Parathyroid adenoma (tissue), 2 donors: Measurements from ENCODE around the gene PI16.

Source experiments
- H2AFZ ChIP-seq: fragments of 300-600 bp; sonication (generic); one replicate; pipeline ENCODE4 v1.7.0; 2017; ENCODE audit warnings: antibody characterized with exemption, mild to moderate bottlenecking
- H3K27ac ChIP-seq: fragments of 300-600 bp; sonication (generic); one replicate; pipeline ENCODE4 v1.7.0; 2017
- H3K27me3 ChIP-seq: fragments of 300-600 bp; sonication (generic); one replicate; pipeline ENCODE4 v1.7.0; 2017; ENCODE audit warnings: low read length; ENCODE audit not compliant: control insufficient read depth, insufficient read depth
- H3K36me3 ChIP-seq: fragments of 300-600 bp; sonication (generic); one replicate; pipeline ENCODE4 v1.7.0; 2017; ENCODE audit warnings: low read length; ENCODE audit not compliant: control insufficient read depth, insufficient read depth
- H3K4me1 ChIP-seq: fragments of 300-600 bp; sonication (generic); one replicate; pipeline ENCODE4 v1.7.0; 2017; ENCODE audit warnings: control low read depth
- H3K4me2 ChIP-seq: fragments of 300-600 bp; sonication (generic); one replicate; pipeline ENCODE4 v1.7.0; 2017; ENCODE audit warnings: low read length
- H3K4me3 ChIP-seq: fragments of 300-600 bp; sonication (generic); one replicate; pipeline ENCODE4 v1.7.0; 2017; ENCODE audit warnings: low read depth, low read length
- H3K79me2 ChIP-seq: fragments of 300-600 bp; sonication (generic); one replicate; pipeline ENCODE4 v1.7.0; 2017; ENCODE audit warnings: control low read depth
- H3K9ac ChIP-seq: fragments of 300-600 bp; sonication (generic); one replicate; pipeline ENCODE4 v1.7.0; 2017; ENCODE audit warnings: mild to moderate bottlenecking
- H3K9me3 ChIP-seq: fragments of 300-600 bp; sonication (generic); one replicate; pipeline ENCODE4 v1.7.0; 2017; ENCODE audit warnings: low read length; ENCODE audit not compliant: control insufficient read depth
- TF ChIP-seq, protein P1 (sequence below): fragments of 300-600 bp; sonication (generic); IDR thresholded peaks from one replicate; pipeline ENCODE4 v1.7.0; 2017; ENCODE audit warnings: antibody characterized with exemption, mild to moderate bottlenecking
- donor health status: primary hyperparathyroidism.

The PI16 gene

GRCh38 chr6:37006793-37007339 lies 52.3 kb downstream of the PI16 start:
- Histone ChIP-seq H3K27ac (no peak overlapping the region), H3K4me3 (no peak overlapping the region), H2AFZ (no peak overlapping the region), H3K4me1 (peaks cover 10% of the 10 kb centered on the region), H3K27me3 (no peaks in the 10 kb centered on the region), H3K79me2 (no peaks in the 10 kb centered on the region), H3K4me2 (no peak overlapping the region), H3K9me3 (no peaks in the 10 kb centered on the region), H3K36me3 (no peaks in the 10 kb centered on the region), H3K9ac (no peak overlapping the region)
- TF ChIP-seq, protein P1, sequence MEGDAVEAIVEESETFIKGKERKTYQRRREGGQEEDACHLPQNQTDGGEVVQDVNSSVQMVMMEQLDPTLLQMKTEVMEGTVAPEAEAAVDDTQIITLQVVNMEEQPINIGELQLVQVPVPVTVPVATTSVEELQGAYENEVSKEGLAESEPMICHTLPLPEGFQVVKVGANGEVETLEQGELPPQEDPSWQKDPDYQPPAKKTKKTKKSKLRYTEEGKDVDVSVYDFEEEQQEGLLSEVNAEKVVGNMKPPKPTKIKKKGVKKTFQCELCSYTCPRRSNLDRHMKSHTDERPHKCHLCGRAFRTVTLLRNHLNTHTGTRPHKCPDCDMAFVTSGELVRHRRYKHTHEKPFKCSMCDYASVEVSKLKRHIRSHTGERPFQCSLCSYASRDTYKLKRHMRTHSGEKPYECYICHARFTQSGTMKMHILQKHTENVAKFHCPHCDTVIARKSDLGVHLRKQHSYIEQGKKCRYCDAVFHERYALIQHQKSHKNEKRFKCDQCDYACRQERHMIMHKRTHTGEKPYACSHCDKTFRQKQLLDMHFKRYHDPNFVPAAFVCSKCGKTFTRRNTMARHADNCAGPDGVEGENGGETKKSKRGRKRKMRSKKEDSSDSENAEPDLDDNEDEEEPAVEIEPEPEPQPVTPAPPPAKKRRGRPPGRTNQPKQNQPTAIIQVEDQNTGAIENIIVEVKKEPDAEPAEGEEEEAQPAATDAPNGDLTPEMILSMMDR = no peak

- H3K36me3 ChIP-seq = no peaks in the 10 kb centered on the region
- H3K27ac ChIP-seq = no peak overlapping the region
- H3K27me3 ChIP-seq = no peaks in the 10 kb centered on the region
- no peak overlapping the region for H3K4me3 ChIP-seq
- peaks cover 10% of the 10 kb centered on the region for H3K4me1 ChIP-seq
- no peak overlapping the region for H3K4me2 ChIP-seq
- TF ChIP-seq, protein P1 = no peak
- H2AFZ ChIP-seq = no peak overlapping the region
- H3K9ac ChIP-seq = no peak overlapping the region
- H3K79me2 ChIP-seq = no peaks in the 10 kb centered on the region
- no peaks in the 10 kb centered on the region for H3K9me3 ChIP-seq
Measured at GRCh38 chr6:37007340-37008043, 53.0 kb downstream of the PI16 start.

DNA sequence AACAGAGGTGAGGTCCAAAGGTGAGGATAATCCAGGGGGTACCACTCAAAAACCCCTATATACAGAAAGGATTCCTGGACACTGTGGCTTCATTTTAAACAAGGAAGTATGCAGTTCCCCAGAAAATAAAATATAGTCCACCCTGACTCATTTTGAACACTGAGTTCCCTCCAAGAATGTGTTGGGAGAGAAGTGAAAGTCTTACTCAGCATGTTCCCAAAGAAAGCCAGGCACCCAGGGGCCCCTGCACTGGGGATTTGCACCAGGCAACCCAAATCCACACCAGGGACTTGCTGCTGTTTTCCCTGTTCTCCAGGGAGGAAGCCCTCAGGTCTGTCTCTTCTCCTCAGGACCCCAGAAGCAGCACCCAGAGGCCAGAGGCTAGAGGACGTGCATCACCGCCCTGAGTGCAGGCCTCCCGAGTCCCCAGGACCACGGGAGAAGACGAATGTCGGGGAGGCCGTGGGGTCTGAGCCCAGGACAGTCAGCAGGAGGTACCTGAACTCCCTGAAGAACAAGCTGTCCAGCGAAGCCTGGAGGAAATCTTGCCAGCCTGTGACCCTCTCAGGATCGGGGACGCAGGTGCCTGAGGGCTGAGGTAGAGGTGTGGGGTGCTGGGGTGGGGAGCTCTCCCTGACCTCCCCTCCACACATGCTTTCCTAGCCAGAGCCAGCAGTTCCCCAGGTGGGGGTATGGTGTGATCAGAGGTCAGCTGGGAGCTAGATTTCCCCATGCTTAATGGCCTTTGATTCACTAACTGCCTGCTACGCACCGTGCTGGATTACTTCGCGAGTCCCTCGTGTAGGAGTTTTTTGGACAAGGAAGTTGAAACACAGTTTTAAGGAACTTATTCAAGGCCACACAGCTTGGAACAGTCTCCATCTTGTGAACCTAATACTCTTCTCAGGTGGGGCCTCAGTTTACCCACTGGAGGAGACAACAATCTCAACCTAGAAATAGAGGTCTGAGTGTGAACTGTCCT lies 54.2 kb downstream of the PI16 start:
- H3K9ac ChIP-seq = no peak overlapping the region
- H2AFZ ChIP-seq = no peak overlapping the region
- TF ChIP-seq, protein P1 = no peak
- H3K4me1 ChIP-seq = peaks cover 7% of the 10 kb centered on the region
- no peaks in the 10 kb centered on the region for H3K27me3 ChIP-seq
- no peak overlapping the region for H3K4me2 ChIP-seq
- H3K27ac ChIP-seq = no peak overlapping the region
- H3K4me3 ChIP-seq = no peak overlapping the region
- no peaks in the 10 kb centered on the region for H3K36me3 ChIP-seq
- no peaks in the 10 kb centered on the region for H3K79me2 ChIP-seq
- H3K9me3 ChIP-seq = no peaks in the 10 kb centered on the region

DNA sequence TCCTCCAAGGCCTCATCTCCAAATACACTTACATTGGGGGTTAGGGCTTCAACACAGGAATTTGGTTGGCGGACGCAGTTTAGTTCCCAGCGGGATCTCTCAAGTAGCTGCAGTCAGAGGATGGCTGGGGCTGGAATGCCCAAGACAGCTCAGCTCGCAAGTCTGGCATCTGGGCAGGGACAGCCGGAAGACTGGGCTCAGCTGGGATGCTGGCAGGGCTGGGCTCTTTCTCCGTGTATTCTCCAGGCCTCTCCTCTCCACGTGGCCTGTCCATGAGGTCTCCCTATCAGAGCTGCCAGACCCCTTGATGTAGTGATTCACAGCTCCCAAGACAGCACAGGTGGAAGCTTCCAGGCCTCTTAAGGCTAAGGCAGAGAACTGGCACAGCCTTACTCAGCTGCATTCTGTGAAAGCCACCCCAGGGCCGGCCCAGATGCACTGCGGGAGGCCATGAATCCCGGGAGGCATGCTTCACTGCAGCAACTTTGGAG lies 55.9 kb downstream of the PI16 start:
- H3K9me3 ChIP-seq = no peaks in the 10 kb centered on the region
- no peak overlapping the region for H3K9ac ChIP-seq
- no peak overlapping the region for H3K4me3 ChIP-seq
- H3K27ac ChIP-seq = no peak overlapping the region
- H3K79me2 ChIP-seq = no peaks in the 10 kb centered on the region
- no peaks in the 10 kb centered on the region for H3K27me3 ChIP-seq
- no peaks in the 10 kb centered on the region for H3K4me1 ChIP-seq
- H3K4me2 ChIP-seq = no peak overlapping the region
- no peak overlapping the region for H2AFZ ChIP-seq
- H3K36me3 ChIP-seq = no peaks in the 10 kb centered on the region
- TF ChIP-seq, protein P1 = no peak
